Measurements from ENCODE around the gene DMD. TPM values are rescaled to one million over a fixed set of nuclear protein-coding genes. Genes with fewer than 3 reads are reported as not detected.

Gene DMD
- total and polyA plus RNA-seq, 2 of the 8 experiments (the other 6 are each of a cell fraction or from before 2014, with no cell fraction given): 4.8 to 7.4 TPM

DNA sequence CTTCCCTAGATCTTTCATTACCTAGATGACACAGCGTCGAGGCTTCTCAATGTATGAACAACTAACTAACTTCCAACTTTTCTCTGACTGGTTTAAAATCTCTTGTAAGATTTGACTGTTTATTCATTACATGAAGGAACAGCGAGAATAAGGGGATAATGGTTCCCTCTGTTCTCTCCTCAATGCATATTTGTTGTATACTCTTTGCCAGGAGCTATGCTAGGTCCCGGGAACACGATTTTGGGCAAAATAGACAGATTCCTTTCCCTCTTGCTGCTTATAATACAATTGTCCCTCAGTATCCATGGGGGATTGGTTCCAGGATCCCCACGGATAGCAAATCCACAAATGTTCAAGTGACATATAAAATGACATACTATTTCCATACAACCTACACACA lies 1020.0 kb downstream of the DMD start (continued):
- TF ChIP-seq, protein P1, sequence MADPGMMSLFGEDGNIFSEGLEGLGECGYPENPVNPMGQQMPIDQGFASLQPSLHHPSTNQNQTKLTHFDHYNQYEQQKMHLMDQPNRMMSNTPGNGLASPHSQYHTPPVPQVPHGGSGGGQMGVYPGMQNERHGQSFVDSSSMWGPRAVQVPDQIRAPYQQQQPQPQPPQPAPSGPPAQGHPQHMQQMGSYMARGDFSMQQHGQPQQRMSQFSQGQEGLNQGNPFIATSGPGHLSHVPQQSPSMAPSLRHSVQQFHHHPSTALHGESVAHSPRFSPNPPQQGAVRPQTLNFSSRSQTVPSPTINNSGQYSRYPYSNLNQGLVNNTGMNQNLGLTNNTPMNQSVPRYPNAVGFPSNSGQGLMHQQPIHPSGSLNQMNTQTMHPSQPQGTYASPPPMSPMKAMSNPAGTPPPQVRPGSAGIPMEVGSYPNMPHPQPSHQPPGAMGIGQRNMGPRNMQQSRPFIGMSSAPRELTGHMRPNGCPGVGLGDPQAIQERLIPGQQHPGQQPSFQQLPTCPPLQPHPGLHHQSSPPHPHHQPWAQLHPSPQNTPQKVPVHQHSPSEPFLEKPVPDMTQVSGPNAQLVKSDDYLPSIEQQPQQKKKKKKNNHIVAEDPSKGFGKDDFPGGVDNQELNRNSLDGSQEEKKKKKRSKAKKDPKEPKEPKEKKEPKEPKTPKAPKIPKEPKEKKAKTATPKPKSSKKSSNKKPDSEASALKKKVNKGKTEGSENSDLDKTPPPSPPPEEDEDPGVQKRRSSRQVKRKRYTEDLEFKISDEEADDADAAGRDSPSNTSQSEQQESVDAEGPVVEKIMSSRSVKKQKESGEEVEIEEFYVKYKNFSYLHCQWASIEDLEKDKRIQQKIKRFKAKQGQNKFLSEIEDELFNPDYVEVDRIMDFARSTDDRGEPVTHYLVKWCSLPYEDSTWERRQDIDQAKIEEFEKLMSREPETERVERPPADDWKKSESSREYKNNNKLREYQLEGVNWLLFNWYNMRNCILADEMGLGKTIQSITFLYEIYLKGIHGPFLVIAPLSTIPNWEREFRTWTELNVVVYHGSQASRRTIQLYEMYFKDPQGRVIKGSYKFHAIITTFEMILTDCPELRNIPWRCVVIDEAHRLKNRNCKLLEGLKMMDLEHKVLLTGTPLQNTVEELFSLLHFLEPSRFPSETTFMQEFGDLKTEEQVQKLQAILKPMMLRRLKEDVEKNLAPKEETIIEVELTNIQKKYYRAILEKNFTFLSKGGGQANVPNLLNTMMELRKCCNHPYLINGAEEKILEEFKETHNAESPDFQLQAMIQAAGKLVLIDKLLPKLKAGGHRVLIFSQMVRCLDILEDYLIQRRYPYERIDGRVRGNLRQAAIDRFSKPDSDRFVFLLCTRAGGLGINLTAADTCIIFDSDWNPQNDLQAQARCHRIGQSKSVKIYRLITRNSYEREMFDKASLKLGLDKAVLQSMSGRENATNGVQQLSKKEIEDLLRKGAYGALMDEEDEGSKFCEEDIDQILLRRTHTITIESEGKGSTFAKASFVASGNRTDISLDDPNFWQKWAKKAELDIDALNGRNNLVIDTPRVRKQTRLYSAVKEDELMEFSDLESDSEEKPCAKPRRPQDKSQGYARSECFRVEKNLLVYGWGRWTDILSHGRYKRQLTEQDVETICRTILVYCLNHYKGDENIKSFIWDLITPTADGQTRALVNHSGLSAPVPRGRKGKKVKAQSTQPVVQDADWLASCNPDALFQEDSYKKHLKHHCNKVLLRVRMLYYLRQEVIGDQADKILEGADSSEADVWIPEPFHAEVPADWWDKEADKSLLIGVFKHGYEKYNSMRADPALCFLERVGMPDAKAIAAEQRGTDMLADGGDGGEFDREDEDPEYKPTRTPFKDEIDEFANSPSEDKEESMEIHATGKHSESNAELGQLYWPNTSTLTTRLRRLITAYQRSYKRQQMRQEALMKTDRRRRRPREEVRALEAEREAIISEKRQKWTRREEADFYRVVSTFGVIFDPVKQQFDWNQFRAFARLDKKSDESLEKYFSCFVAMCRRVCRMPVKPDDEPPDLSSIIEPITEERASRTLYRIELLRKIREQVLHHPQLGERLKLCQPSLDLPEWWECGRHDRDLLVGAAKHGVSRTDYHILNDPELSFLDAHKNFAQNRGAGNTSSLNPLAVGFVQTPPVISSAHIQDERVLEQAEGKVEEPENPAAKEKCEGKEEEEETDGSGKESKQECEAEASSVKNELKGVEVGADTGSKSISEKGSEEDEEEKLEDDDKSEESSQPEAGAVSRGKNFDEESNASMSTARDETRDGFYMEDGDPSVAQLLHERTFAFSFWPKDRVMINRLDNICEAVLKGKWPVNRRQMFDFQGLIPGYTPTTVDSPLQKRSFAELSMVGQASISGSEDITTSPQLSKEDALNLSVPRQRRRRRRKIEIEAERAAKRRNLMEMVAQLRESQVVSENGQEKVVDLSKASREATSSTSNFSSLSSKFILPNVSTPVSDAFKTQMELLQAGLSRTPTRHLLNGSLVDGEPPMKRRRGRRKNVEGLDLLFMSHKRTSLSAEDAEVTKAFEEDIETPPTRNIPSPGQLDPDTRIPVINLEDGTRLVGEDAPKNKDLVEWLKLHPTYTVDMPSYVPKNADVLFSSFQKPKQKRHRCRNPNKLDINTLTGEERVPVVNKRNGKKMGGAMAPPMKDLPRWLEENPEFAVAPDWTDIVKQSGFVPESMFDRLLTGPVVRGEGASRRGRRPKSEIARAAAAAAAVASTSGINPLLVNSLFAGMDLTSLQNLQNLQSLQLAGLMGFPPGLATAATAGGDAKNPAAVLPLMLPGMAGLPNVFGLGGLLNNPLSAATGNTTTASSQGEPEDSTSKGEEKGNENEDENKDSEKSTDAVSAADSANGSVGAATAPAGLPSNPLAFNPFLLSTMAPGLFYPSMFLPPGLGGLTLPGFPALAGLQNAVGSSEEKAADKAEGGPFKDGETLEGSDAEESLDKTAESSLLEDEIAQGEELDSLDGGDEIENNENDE (IDR thresholded peaks at IDR 0.05; ENCODE audit: insufficient replicate concordance, low read length): no peak
- TF ChIP-seq POLR2A (IDR thresholded peaks at IDR 0.05; ENCODE audit: control extremely low read depth in 1 of 2, low read depth in 2 of 2, low read length in 2 of 2): no peak
- no peak for TF ChIP-seq BCL11A (IDR thresholded peaks at IDR 0.05; ENCODE audit: low read depth in 2 of 2, low read length in 2 of 2)
- TF ChIP-seq RAD21 (IDR thresholded peaks at IDR 0.05 in 1 of 2, conservative IDR thresholded peaks at IDR 0.05 in 1 of 2; ENCODE audit: low read depth in 2 of 2, low read length in 2 of 2): no peak

All from H1 (cell line).